ENCODE data around the gene BABAM2.

Gene BABAM2

GRCh38 chr2:28339516-28340175 is 449.1 kb downstream of the BABAM2 start:
- no peak for DNase-seq

- no peak for DNase-seq
Measured at GRCh38 chr2:28340312-28341202, 450.0 kb downstream of the BABAM2 start.

GRCh38 chr2:28341208-28341891 is 450.8 kb downstream of the BABAM2 start:
- DNase-seq: no peak

GRCh38 chr2:28342081-28342967 is 451.8 kb downstream of the BABAM2 start:
- no peak for DNase-seq

GRCh38 chr2:28343184-28343942 is 452.8 kb downstream of the BABAM2 start:
- DNase-seq: no peak

- no peak for DNase-seq
Measured at GRCh38 chr2:28343971-28344715, 453.6 kb downstream of the BABAM2 start.

GRCh38 chr2:28344756-28345373 is 454.3 kb downstream of the BABAM2 start:
- DNase-seq: no peak

- no peak for DNase-seq
Measured at GRCh38 chr2:28345619-28346018, 455.1 kb downstream of the BABAM2 start.

- no peak for DNase-seq
Measured at GRCh38 chr2:28346587-28346986, 456.1 kb downstream of the BABAM2 start.

GRCh38 chr2:28347193-28347592 is 456.7 kb downstream of the BABAM2 start:
- no peak for DNase-seq

- DNase-seq: no peak
Measured at GRCh38 chr2:28347596-28347995, 457.1 kb downstream of the BABAM2 start.

- no peak for DNase-seq
Measured at GRCh38 chr2:28348149-28348567, 457.6 kb downstream of the BABAM2 start.

- no peak for DNase-seq
Measured at GRCh38 chr2:28348921-28349320, 458.4 kb downstream of the BABAM2 start.

GRCh38 chr2:28349546-28350165 is 459.1 kb downstream of the BABAM2 start:
- DNase-seq: no peak

GRCh38 chr2:28350196-28350595 is 459.7 kb downstream of the BABAM2 start:
- DNase-seq: no peak

- no peak for DNase-seq
Measured at GRCh38 chr2:28350791-28351285, 460.3 kb downstream of the BABAM2 start.

GRCh38 chr2:28351621-28352020 is 461.1 kb downstream of the BABAM2 start:
- no peak for DNase-seq

GRCh38 chr2:28352104-28352503 is 461.6 kb downstream of the BABAM2 start:
- DNase-seq: no peak

- DNase-seq: no peak
Measured at GRCh38 chr2:28352610-28353195, 462.2 kb downstream of the BABAM2 start.
